GM21447 (cell line): ENCODE measurements around the gene BDP1.
"Not testable (repeated sequence)": the region's sequence is repeated elsewhere in the genome, so short reads cannot be mapped to it uniquely, and the experiment has no call there.

Source experiments
- ATAC-seq: cut with Tn5 transposase; IDR thresholded peaks from one replicate; pipeline ENCODE4 v1.9.1; 2021; ENCODE audit not compliant: unreplicated experiment

BDP1 gene

DNA sequence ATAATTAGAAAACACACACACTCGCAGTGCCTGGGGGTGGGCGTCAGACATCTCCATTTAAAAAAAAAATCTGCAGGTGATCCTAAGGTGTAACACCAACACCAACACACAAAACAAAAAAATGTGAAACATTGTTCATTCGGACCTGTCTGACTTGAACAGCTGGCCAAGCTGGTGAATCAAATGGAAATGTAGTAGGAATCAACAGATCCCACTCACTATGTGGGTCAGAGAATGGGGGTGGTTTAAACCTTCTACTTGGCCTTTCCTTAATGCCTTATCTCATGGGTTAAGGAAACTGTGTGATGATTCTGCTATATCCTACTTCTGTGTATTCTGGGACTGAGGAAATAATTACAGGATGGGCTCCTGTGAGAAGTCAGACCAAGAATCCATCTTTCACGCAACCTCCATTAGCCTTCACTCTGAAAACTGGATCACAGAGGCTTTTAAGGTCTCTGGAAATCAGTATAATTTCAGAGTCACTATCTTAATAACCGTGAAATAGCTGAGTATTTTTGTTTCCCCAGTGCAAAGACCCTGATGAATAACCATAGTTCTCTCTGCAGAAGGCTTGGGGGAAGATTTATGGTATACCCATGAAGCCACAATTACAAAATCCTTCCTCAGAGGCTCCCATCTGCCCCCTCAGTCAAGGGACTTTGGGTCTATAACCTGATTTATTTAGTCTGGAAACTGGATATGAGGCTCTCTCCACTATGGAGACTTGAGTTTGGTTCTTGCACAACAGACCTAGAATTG, 114.5 kb downstream of the BDP1 start:
- no peak for ATAC-seq

- ATAC-seq = not testable (repeated sequence)
Observed at GRCh38 chr5:71571811-71572210, 116.4 kb downstream of the BDP1 start.

DNA sequence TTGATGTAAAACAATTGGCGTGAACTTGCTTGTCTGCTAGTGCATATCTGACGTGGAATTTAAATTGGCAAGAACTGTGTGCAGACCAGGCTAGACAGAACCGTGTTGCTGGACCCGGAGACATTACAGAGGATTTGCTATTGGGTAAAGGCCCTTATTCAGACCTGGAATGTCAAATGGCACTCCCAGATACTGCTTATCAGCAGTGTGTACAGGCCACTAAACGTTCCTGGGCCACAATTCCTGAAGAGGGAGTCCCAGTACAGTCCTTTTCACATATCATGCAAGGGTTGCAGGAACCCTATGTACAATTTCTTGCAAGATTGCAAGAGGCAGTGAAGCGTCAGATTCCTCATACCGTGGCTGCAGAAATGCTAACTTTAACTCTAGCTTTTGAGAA, 118.1 kb downstream of the BDP1 start:
- no peak for ATAC-seq

DNA sequence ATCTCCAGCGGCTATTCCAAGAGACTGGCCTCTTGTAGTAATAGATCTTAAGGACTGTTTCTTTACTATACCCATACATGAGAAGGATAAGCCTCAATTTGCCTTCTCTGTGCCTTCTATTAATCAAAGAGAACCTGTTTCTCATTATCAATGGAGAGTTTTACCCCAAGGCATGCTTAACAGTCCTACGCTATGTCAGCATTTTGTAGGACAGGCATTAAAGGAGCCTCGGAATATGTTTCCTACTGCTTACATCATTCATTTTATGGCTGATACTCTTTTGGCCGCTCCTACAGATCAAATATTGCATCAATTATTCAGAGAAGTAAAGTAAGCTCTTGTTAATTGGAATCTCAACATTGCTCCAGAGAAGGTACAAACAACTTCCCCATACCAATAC, 120.1 kb downstream of the BDP1 start:
- not testable (repeated sequence) for ATAC-seq

- ATAC-seq = no peak
Observed at GRCh38 chr5:71576241-71576640, 120.8 kb downstream of the BDP1 start.

DNA sequence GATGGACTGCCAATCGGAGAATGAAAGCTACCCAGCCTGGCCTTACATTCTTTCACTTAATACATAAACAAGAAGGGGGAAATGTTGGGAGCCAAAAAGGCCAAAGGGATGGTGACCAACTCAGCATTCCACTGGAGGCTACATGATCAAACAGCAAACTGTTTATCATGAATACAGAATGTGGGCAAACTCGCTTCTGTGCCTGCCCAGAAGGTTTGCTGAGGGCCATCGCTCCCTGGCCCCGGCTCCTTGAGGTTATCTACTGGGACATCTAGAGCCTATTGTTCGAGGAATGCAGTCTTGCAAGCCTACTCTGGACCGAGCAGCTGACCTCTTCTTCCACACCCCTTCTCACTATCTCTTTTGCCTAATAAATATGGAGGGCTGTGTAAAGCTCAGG, 122.4 kb downstream of the BDP1 start:
- ATAC-seq = not testable (repeated sequence)

- ATAC-seq = no peak
Observed at GRCh38 chr5:71582945-71583584, 127.6 kb downstream of the BDP1 start.

DNA sequence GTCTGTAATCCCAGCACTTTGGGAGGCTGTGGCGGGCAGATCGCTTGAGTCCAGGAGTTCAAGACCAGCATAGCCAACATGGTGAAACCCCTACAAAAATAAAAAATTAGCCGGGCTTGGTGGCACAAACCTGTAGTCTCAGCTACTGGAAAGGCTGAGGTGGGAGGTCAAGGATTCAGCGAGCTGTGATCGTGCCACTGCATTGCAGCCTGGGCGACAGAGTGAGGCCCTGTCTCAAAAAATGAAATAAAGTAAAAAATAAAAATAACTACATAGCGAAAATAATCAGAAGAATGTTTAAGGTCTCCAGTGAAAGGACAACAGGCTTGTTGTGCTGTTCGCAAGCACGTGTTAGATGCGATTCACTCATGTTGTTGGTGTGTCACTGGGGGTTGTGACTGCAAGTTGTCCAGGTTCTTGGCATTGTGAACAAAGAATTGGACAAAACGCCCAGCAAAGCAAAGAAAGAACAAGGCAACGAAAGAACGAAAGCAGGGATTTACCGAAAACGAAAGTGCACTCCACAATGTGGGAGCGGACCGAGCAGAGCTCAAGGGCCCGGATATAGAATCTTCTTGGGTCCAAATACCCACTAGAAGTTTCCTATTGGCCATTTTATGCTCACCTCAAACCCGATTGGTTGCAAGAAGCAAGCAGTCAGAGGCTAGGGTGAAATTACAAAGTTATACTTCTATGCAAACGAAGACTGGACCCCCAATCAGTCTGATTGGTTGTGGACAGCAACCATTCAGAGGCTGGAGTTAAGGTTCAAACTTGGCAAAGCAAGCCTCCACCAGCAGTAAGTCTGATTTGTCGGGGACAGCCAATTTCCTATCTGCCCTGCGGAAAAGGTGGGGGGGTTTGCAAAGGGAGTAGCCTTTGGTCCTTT, 130.8 kb downstream of the BDP1 start:
- ATAC-seq = peak; percentile 2

GRCh38 chr5:71586941-71587765, 131.7 kb downstream of the BDP1 start, which contains the start of gene MCCC2:
TSS of gene MCCC2 (plus strand) at chr5:71587340. CDS start at chr5:71587426, 86 bp downstream.
- peak; percentile 96 for ATAC-seq

- ATAC-seq = peak; percentile 15
Observed at GRCh38 chr5:71587766-71588532, 132.5 kb downstream of the BDP1 start.

GRCh38 chr5:71588533-71588885, 133.1 kb downstream of the BDP1 start:
- ATAC-seq = no peak

- ATAC-seq = no peak
Observed at GRCh38 chr5:71589903-71590302, 134.5 kb downstream of the BDP1 start.

DNA sequence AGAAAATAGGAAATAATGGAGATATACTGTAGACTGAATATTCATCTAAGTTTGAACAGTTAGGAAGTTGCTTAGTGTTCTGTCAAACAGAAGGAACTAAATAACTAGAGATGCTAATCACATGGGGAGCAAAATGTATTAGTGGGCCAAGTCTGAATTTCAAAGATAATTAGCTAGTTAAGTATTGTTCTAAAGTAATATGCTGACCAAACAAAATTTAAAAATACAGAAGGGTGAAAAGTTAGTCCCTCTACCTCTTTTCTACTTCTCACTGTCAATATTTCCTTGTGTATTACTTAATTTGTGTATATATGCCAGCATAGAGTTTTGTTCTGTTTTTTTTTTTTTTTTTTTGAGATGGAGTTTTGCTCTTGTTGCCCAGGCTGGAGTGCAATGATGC, 135.6 kb downstream of the BDP1 start:
- no peak for ATAC-seq

- no peak for ATAC-seq
Observed at GRCh38 chr5:71596169-71596568, 140.7 kb downstream of the BDP1 start.

DNA sequence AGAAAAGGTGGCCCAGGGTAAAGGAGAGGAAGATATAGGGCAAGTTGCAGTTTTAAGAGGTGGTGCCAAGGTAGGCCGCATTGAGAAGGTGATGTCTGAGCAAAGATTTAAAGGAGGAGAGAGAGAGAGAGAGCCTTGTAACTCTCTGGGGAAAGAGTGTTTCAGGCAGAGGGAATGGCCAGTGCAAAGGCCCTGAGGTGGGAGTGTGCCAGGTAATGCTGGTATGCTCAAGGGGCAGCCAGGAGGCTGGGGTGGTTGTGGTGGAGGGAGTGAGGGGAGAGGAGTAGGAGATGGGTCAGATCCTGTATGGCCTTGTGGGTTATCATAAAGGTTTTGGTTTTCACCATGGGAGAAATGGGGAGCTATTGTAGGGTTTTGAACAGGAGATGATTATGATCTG, 141.6 kb downstream of the BDP1 start:
- ATAC-seq = no peak

DNA sequence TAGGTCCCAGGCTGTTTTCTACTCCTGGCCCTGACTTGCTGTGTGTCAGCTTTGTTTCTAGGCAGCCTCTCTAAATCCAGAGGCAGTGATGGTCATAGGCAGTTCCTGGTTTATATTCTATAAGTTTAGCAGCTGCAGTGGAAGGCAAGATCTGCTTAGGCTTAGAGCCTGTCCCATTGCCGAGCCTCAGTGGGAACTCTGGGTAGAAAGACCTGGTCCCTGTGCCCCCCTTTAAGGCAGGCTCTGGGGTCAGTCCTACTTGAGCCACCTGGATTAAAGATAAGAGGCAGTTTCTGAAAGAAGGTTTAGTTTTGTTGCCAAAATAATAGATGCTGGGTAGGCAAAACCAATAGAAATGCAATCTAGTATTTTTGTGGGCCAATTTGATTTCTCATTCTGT, 145.3 kb downstream of the BDP1 start:
- ATAC-seq = no peak

DNA sequence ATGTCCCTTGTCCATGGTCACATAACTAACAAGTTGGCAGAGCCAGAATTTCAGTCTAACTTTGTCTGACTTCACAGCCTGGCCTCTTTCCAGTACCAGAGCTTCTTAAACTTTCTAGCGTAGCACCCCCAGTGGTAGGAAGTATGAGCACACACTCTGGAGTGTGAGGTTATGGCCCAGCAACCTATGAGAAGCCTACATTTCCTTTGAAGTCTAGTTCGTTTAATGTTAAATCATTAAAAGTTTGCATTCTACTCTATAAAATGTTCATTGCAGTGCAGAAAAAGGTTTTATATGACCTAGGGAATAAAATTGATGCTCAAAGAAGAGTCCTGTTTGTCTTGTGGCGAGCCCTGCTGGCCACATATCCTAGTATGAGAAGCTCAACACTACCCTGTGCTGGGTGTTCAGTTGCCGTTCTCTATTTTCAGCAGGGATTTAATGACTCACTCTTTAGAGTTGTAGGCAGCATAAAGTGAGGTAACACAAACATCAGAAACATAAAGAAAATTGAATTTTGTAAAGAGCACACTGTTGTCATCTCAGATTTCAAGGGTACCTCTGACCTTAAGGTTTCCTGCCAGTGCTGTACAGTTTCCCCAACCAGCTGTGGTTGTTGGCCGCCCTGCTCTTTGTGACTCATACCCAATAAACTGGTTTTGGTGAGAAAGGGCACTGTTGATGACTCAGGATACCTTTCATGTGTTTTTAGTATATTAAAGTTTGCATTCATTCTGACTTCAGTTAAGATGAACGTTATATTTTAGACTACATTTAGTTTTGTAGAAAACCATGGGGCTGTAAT, 146.0 kb downstream of the BDP1 start:
- ATAC-seq = peak; percentile 86

- not testable (repeated sequence) for ATAC-seq
Observed at GRCh38 chr5:71609916-71610315, 154.5 kb downstream of the BDP1 start.

DNA sequence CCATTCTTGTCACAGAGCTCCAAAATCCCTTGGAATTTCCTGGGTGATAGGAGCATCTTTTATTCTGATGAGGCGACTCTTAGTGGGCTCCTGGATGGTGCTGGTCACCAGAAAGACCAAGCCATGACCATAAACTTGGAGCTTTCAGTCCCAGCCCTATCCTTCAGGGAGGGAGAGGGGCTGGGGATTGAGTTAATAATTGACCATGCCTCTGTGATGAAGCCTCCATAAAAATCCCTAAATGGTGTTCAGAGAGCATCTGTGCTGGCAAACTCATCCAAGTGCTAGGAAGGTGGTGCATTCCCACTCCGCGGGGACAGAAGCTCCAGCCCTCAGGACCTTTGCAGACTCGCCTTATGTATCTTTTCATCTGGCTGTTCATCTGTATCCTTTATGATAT, 160.4 kb downstream of the BDP1 start:
- ATAC-seq = no peak
